Uterus (tissue), 4 donors: Measurements from ENCODE around the gene ABCC6. TPM values are rescaled to one million over a fixed set of nuclear protein-coding genes. Genes with fewer than 3 reads are reported as not detected.

Experiments used
- DNase-seq, 2 donors: peaks; one replicate each; pipeline ENCODE4 v3.0.0-alpha.2; 2019 to 2020
- H3K27ac ChIP-seq, 2 donors: fragments of 200-600 bp; sonication (generic); 1 replicate in 1 of 2; 2 replicates in 1 of 2; pipeline ENCODE4 v1.5.1; 2016 to 2018
- H3K27me3 ChIP-seq, 2 donors: fragments of 200-600 bp; sonication (generic); one replicate each; pipeline ENCODE4 v1.5.1; 2018 to 2019; ENCODE audit warnings: control low read depth in 1 of 2
- H3K36me3 ChIP-seq, 2 donors: fragments of 200-600 bp; sonication (generic); one replicate each; pipeline ENCODE4 v1.5.1; 2019; ENCODE audit warnings: control low read depth in 1 of 2
- H3K4me1 ChIP-seq, 2 donors: fragments of 200-600 bp; sonication (generic); one replicate each; pipeline ENCODE4 v1.5.1; 2018 to 2019; ENCODE audit warnings: control low read depth in 1 of 2
- H3K4me3 ChIP-seq, 2 donors: fragments of 200-600 bp; sonication (generic); 1 replicate in 1 of 2; 2 replicates in 1 of 2; pipeline ENCODE4 v1.5.1; 2018 to 2019; ENCODE audit warnings: mild to moderate bottlenecking in 1 of 2
- H3K9me3 ChIP-seq, 2 donors: fragments of 200-600 bp; sonication (generic); one replicate each; pipeline ENCODE4 v1.5.1; 2019; ENCODE audit warnings: control low read depth in 1 of 2
- CTCF ChIP-seq, 4 experiments: fragments of 200-600 bp in 2 of 4; fragments of 450-650 bp in 2 of 4; sonication (generic) in 2 of 4; IDR thresholded peaks; one replicate each; pipeline ENCODE4 v1.5.1; 2016 to 2019; ENCODE audit warnings: antibody characterized with exemption in 4 of 4, mild to moderate bottlenecking in 2 of 4, moderate library complexity in 1 of 4
- POLR2A ChIP-seq, 2 donors: fragments of 450-650 bp; IDR thresholded peaks; one replicate each; pipeline ENCODE4 v1.6.1; 2016; ENCODE audit warnings: antibody characterized with exemption in 2 of 2, mild to moderate bottlenecking in 1 of 2, moderate library complexity in 1 of 2
- intact Hi-C: fragments of 100-400 bp; cut with DNase I; formaldehyde crosslinking; loops from one replicate; pipeline ENCODE4 v1.15.1; 2023; ENCODE audit warnings: low total_unique reads
- total RNA-seq, 4 donors: library from RNA; depleted of rRNA in 3 of 4; stranded (reverse); fragments of >200 nt in 3 of 4; gene quantifications; one replicate each; pipeline versions ENCODE4 v1.1.0 to v1.2.4, GENCODE V29; 2014 to 2023
- donor health status: DM: yes; HTN: yes; CAD: no.

The ABCC6 gene
- total RNA-seq, 4 donors from 2014 or later, result 0.29 to 7.6 (median 1.3) TPM; not detected in 1

- no peaks in the 10 kb centered on the region for H3K4me1 ChIP-seq
- H3K4me3 ChIP-seq, result no peak overlapping the region
- intact Hi-C loops, result no loop called here
- no peaks in the 10 kb centered on the region for H3K27me3 ChIP-seq
- no peaks in the 10 kb centered on the region for H3K9me3 ChIP-seq
- no peak for DNase-seq
- no peaks in the 10 kb centered on the region for H3K36me3 ChIP-seq
- TF ChIP-seq CTCF (IDR thresholded peaks at IDR 0.05), result no peak
- TF ChIP-seq POLR2A (IDR thresholded peaks at IDR 0.05), result no peak
- no peak overlapping the region for H3K27ac ChIP-seq
Observed at GRCh38 chr16:16166949-16167348, 56.3 kb downstream of the ABCC6 start.

DNA sequence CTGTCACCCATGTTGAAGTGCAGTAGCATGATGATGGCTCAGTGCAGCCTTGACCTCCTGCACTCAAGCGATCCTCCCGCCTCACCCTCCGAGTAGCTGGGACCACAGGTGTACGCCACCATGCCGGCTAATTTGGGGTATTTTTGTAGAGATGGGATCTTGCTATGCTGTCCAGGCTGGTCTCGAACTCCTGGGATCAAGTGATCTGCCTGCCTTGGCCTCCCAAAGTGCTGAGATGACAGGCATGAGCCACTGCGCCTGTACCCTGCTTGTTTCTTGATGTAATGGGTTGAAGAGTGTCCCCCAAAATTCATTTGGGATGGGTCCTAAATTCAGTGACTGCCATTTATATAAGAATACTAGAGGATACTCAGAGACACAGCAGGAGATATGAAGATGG is 57.2 kb downstream of the ABCC6 start:
- no peaks in the 10 kb centered on the region for H3K4me1 ChIP-seq
- no peak for DNase-seq
- TF ChIP-seq POLR2A (IDR thresholded peaks at IDR 0.05) (no peak), CTCF (IDR thresholded peaks at IDR 0.05) (no peak)
- intact Hi-C loops, result no loop called here
- H3K9me3 ChIP-seq, result no peaks in the 10 kb centered on the region
- no peak overlapping the region for H3K27ac ChIP-seq
- no peaks in the 10 kb centered on the region for H3K36me3 ChIP-seq
- no peaks in the 10 kb centered on the region for H3K27me3 ChIP-seq
- no peak overlapping the region for H3K4me3 ChIP-seq

GRCh38 chr16:16164243-16164642 is 59.1 kb downstream of the ABCC6 start:
- TF ChIP-seq CTCF (IDR thresholded peaks at IDR 0.05) (no peak), POLR2A (IDR thresholded peaks at IDR 0.05) (no peak)
- DNase-seq, result no peak
- no peaks in the 10 kb centered on the region for H3K27me3 ChIP-seq
- no peaks in the 10 kb centered on the region for H3K4me1 ChIP-seq
- intact Hi-C loops, result no loop called here
- H3K36me3 ChIP-seq, result no peaks in the 10 kb centered on the region
- H3K9me3 ChIP-seq, result peaks cover 0 to 5% of the 10 kb centered on the region in 2 donors
- H3K27ac ChIP-seq, result no peak overlapping the region
- no peak overlapping the region for H3K4me3 ChIP-seq

GRCh38 chr16:16163571-16163970 is 59.7 kb downstream of the ABCC6 start:
- Histone ChIP-seq H3K36me3 (no peaks in the 10 kb centered on the region), H3K27me3 (no peaks in the 10 kb centered on the region), H3K4me1 (no peaks in the 10 kb centered on the region), H3K27ac (no peak overlapping the region), H3K4me3 (no peak overlapping the region), H3K9me3 (peaks cover 0 to 8% of the 10 kb centered on the region in 2 donors)
- no peak for DNase-seq
- intact Hi-C loops, result no loop called here
- TF ChIP-seq CTCF (IDR thresholded peaks at IDR 0.05), result no peak
- no peak for TF ChIP-seq POLR2A (IDR thresholded peaks at IDR 0.05)

DNA sequence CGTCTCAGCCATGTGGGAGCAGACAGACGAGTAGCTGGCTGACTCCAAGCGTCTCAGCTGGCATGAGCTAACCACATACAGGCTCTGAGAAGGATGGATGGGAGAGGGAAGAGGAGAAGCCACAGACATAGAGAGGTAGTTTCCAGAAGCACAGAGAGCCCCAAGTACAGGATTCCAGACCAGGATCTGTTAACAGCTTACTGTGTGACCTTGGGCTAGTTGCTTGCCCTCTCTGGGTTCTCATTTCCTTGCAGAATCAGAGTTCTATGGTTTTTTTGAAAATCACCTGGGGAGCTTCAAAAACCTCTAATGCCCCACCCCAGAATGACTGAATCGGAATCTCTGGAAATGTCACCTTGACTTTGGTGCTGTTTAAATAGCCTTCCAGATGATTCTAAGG is 60.2 kb downstream of the ABCC6 start:
- Histone ChIP-seq H3K9me3 (peaks cover 0 to 8% of the 10 kb centered on the region in 2 donors), H3K36me3 (no peaks in the 10 kb centered on the region), H3K27me3 (no peaks in the 10 kb centered on the region), H3K4me3 (no peak overlapping the region), H3K4me1 (no peaks in the 10 kb centered on the region), H3K27ac (no peak overlapping the region)
- intact Hi-C loops, result no loop called here
- DNase-seq, result no peak
- TF ChIP-seq CTCF (IDR thresholded peaks at IDR 0.05) (no peak), POLR2A (IDR thresholded peaks at IDR 0.05) (no peak)
